ENCODE measurements around the gene PLCB4.
A peak's percentile ranks its signal among the peaks of the same experiment; 100 is the strongest.

PLCB4 gene

DNA sequence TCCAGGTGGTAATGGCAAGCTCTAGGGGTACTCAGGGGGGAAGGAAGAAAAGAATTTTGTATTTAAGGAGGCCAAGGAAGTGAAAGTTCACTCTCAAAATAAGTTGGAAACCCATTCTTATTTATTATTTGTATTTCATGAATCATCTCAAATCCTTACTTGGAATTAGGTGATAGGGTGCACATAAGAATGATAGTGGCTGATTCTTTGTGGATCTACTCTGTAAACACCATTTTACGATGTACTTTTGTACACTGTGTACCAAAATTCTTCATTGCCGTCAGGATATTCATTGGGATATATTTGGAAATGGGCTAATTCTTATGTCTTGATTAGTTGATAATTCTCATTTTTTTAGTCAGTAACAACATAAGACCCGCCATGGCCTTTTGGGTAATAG lies 266.0 kb downstream of the PLCB4 start:
- DNase-seq = no peak

DNA sequence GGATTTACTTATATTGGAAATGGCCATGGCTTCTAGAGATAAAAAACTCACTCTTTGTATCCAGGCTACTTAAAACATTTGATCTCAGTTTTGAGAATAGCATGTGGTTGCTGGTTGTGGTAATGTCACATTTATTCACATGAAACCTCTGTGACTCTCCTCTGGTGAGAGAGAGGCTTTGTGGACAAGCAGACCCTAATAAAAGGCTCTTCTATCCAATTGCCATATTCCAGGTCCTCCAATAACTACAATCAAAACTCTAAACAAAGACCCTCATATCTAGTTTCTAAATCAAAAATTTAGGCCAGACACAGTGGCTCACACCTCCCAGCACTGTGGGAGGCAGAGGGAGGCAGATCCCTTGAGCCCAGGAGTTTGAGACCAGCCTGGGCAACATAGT lies 269.2 kb downstream of the PLCB4 start:
- no peak for DNase-seq

DNA sequence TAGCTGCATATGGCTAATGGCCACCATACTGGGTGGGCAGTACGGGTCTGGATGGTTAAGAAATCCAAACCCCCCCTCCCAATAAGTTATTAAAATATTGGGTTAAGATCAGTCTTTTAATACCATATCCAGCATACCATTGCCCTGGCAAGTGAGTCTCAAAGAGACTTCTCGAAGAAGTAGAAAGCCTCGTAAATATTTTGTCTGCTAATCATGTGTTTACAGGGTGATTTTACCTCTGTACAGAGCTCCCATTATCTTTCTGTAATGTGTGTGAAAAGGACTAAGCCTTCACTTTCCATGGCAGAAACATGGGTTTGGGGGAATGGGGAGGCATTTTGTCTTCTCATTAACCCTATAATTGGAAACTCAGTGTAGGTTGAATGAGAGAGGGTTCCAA lies 270.8 kb downstream of the PLCB4 start:
- DNase-seq = no peak

DNA sequence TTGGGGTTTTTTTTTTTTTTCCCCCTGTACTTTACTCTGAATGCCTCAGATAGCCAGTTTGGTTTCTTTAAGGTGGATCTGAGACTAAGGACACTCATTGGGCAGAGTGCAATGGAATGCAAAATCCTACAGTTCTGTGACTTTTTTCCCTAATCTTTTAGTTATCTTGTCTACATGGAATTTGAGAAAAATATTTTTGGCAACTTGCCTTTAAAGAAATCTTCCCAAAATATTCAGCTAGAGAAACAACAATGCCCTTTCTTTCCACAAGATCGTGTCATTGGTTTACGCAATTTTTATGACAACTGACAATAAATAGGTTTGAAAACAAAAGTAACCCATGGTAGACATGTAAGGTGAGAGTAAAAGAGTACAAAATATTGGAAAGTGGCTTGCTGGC lies 273.8 kb downstream of the PLCB4 start:
- DNase-seq = no peak

DNA sequence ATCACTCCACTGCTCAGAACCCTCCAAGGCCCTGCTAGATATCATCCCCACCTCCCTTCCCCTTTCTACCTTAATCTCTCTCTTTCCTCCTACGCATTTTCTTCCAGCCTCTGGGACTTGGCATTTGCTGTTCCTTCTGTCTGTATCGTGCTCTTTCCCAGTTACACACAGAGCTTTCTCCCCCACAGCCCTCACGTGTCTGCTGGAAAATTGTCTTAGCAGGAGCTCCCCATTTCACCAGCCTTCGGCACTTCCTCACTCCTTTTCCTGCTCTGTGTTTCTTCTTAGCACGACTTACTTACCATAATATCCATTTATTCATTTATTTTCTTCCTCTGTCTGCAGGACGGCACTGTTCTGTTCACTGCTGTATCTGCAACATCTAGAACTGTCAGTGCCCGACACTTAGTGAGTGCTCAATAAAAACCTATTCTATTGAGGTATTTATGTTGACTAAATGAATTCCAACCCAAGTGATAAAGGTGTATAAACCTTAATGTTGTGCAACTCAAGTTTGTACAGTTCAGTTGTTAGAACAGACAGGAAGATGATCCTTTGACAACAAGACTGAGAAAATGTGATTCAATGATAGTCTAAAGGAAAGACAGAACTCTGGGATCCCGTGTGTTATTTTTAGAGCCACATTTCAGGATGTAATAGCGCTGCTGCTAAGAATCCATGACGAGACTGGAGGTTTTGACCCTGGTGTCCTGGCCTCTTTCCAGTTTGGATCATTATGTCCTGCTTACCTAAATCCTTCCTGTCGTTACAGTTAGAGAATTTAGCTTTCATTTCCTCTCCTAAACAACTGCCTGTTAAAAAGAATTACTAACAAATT lies 275.4 kb downstream of the PLCB4 start:
- DNase-seq = no peak

DNA sequence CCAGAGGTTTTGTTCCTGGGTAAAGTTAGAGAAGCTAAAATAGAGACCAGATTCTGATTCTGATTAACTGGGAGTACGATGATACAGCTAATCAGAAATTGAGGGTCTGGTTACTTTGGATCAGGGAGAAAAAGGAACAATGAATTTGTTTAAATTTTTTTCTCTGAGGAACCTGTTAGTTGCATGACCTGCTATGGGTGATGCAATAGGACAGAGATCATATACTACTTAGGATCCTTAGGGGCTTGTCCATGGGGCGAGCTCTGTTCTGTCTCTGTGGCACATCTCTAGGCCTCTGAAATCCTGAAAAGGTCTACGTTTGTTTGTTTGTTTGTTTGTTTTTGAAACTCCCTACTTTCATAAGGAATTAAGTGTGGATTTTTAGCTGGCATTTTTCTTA lies 279.4 kb downstream of the PLCB4 start:
- DNase-seq = no peak

DNA sequence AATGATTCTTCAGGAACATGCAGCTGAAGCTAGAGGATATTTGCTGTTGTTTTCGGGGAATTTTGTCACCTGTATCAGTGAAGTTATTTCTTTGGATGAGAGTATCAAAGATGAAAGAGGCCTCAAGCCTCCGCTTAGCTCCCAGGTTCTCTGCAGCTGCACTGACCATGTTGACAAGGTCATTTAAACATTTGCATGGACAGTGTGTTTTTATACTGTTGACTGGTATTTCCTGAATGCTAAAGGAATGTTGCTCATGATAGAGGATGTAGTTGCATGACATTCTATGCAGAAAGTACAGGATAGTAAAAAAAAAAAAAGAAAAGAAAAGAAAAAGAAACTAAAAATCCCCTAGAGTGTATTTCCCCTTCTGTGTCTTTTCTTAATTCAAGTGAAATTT lies 279.9 kb downstream of the PLCB4 start:
- no peak for DNase-seq

DNA sequence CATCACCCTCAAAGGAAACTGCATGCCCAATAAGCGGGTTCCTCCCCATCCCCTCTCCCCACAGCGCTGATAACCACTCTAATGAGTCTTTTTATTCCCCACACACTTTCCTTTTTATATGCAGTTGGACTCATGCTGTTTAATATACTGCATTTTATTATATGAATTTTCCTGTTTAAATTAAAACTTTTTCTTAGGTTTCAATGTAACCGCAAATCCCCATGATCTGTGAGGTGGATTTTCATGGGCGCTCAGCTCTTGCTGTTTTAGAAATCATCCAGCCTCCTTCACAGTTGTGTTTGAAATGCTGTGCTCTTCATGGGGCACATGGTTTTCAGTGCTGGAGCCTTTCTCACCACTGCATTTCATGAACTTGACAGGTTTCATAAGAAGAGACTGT lies 280.4 kb downstream of the PLCB4 start:
- DNase-seq = no peak

DNA sequence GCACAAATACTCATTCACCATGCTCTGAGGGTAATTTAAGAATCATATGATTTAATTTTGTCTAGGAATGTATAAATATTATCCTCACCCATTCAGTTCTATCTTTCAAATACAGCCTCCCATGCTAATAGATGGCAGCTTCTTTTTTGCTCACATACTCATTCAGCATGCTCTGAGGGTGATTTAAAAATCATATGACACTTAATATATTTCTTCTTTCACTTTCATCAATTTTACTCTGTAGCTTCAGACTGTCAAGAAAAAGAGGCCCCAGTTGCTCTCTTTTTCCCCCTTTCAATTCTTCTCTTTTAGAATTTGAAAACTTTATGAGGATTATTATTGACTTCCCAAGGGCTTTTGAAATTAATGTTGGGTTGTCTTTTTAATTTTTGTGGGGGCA lies 283.9 kb downstream of the PLCB4 start:
- no peak for DNase-seq

DNA sequence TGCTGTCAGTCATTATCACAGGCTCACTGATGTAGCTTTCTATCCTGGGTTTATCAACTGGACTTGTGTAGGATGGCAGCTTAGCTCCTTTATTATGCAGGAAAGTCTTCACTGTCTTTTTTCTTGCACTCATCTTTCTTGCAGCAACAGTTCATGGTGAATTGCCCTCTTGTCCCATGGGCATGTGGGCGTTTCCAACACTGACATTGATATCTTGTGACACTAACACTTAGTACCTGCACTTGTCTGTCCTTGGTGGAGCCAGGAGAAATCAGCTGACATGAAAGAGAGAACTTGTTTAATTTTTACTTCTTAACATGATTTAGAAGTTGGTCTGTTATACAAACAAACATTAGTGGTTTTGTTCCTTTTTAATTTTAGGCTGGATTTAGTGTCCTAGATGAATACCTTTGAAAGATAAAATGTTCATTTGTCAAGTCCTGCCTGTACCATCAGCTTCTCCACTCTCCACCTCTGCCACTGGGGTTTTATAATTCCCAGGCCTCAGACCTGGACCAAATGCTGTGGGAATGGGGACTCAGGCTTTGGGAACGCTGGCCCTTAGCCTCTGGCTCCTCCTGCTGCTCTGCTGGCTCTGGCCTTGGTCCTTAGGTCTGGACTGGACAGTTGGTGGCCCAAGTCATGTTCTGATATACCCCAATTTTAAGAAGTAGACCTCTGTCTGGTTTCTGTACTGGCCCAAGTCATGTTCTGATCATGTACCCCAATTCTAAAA lies 284.5 kb downstream of the PLCB4 start:
- DNase-seq = no peak

DNA sequence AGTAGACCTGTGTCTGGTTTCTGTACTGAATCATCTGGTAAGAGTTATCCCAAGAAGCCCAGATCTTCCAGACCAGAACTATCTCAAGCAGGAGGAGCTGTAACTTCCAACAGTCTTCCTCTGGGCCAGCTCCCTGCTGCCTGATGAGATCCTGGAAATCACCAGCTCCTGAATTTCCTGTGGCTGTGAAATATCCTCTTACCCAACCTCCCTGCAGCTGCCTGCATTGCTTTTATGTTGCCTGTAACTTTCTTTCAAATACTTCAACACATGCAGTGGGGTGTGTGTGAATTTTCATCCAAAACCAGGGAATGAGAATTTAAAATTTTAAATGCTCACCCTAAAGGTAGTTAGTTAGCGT lies 285.0 kb downstream of the PLCB4 start:
- DNase-seq = no peak

DNA sequence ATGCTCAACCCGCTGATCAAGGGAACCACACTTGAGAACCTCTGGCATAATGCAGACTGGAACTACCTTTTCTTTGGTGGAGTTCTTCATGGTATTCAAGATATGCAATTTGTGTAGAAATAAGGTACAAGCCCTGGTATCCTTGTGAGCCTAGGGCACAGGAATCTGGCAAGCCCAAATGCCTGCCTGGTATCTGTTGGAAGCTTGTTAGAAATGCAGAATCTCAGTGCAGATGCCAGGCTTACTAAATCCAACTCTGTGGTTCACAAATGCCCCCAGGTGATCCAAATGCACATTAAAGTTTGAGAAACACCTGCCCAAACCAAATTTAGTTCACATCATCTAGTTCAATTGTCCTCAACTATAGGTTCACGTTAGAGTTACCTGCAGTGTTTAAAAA lies 285.7 kb downstream of the PLCB4 start:
- DNase-seq = no peak

DNA sequence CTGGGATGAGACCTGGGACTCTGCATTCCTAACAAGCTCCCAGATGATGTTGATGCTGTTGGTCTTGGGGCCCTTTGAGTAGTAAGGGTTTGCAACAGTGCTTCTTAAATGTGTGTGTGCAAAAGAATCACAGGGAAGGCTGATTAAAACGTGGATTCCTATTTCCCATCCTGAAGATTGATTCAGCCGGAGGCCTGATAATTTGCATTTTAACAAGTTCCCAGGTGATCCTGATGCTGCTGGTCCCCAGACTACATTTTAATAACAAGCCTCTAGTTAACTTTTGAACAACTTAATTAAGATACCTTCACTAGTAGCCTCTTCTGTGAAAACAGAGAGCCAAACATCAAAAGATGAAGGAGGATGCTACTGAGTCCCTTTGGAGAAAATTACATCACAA lies 289.1 kb downstream of the PLCB4 start:
- DNase-seq = no peak

DNA sequence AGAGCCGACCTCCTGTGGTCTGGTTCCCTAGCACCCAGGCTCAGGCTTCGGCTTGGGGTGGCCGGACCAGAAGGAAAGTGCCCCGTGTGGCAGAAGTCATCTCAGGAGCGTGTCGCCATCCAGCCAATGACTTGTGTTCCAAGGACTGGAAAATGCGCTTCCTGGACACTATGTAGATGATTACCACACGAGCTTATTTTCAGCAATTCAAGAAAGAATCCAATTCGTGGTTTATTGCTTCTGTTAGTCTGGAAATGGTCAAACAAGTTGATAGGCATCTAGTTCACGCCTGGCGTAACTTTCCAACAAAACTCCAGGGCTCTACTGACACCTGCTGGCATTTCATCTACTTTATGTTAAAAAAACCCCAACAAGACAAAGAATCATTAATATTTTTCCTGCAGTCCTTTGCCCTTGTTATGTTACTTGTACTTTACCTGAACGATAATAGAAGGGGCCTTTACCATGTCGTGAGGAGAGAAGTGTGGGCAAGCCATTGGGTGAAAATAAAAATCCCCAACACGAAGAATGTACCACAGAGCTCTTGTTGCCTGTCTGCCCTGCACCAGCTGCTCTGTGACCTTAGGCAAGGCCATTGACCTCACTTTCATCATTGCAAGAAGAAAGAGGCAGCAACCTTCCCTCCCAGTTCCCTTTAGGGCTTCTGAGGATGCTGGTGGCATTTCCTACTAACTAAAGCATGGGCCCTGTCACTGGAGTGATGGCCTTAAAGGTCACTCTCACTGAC lies 290.8 kb downstream of the PLCB4 start:
- peak; percentile 22 to 33 for DNase-seq

DNA sequence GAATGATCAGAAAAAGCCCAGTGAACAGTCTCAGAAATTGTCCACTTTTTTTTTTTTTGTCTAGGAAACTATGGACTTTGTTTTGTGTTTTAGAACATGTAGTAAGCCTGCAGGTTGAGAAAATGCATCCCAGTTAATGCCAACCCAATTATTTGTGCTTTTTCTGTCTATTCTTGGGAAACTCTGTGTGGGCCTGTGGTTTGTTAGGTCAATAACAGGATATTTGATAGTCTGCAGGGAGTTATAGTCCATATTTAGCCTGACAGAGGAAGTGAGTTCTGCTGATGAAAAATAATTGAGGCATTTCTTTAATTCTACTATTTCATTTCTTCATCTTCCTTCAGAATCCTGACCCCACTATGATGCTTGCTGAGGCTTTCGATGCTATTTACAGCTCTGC lies 291.5 kb downstream of the PLCB4 start:
- no peak for DNase-seq

DNA sequence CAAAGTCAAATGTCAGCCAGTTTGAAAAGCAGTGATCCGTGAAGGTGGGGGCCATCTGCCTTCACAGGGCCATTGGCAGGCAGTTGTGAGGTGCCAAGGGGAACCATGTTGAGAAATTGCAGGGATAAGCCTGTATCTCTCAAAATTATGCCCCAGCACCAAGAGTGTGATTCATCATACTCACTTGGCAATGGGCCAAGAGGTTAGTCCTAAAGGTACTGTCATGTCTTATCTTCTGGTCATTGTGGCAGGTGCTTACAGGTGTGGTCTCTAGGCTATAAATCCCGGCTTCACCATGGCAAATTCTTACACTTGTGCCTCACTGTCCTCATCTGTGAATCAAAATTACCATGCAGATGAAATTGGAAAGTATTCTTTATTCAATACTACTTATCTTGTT lies 294.8 kb downstream of the PLCB4 start:
- no peak for DNase-seq

DNA sequence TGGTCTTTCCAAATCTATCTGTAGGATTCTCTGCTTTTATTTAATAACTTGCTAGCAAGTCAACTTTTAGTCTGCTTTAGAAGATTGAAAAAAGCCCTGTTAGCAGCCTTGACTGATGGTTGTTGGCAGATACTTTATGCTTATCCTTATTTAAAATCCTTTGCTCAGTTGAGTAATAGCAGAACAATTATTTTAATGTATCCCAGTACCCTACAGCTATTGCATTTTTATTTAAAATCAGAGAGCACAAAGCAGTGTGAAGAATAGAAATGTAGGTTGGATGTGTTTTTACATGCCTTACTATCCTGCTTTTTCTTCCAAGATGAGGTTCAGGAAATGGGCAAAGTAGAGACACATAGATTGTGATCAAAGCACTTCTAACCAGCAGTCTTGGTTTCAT lies 298.4 kb downstream of the PLCB4 start:
- no peak for DNase-seq

DNA sequence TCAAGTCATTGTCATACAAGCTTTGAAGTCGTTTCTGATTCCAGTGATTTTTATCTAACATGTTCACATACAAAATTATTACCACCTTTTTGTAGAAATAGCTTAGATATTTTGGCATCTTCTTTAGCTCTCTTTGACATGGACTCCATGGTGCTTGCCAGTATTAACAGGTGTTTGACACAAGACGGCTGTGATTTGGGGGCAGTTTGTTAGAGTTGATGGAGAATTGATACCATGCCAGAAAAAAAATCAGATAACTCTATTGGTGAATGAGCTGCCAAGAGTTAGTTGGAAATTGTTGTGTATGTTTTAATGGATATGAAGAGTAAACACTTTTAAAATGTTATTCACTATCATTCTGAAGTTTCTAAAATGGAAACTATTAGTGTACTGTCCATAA lies 298.9 kb downstream of the PLCB4 start:
- no peak for DNase-seq

DNA sequence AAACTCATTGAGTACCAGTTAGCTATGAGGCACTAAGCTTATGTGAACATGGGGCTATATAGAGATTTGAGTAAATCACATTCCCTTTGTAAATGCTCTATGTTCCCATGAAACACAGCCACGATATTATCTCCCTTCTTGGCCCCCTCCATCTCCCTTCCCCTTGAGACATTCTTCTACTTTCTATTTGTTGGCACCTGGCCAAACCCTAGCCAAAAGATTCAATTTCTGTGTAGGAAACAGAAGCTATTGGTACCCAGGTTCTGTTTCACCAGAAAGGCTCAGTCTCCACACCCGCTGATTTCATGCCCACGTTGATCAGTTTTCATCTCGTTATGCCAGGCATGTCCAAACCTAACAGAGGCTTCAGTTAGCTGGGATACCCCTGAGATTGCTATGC lies 300.0 kb downstream of the PLCB4 start:
- no peak for DNase-seq

DNA sequence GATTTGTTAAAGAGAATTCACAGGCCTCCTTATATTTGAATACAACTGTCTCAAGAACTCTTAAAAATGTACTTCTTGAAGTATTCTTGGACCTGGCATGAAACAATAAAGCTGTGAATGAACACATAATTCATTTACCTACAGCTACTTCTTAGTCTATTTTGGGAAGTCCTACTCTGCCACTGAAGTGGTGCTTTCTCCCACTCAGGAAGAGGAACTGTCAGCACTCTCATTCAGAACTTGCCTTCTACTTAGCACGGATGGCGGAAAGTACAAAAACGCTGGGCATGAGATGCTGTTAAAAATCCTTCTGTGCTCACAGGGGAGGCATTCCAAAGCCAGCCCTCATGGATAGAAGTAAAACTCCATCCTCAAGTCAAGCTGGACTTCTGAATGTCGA lies 300.7 kb downstream of the PLCB4 start:
- DNase-seq = no peak

DNA sequence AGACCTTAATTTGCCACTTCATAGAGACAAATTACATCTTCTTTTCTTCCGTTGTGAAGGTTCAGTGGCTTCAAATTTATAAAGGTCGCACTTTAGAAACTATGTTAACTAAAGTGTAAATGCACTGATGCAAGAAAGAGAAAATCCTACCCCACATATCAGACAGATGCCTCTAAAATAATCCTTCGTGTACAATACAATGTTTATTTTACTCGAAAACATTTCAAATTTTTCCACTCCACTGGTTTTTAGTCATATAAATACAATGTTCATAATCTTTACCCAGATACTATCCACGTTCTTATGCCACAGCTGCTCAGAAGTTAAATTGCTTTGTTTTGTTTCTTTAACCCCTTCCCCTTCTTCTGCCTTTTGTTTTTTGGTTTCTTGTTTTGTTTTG lies 305.2 kb downstream of the PLCB4 start:
- no peak for DNase-seq

DNA sequence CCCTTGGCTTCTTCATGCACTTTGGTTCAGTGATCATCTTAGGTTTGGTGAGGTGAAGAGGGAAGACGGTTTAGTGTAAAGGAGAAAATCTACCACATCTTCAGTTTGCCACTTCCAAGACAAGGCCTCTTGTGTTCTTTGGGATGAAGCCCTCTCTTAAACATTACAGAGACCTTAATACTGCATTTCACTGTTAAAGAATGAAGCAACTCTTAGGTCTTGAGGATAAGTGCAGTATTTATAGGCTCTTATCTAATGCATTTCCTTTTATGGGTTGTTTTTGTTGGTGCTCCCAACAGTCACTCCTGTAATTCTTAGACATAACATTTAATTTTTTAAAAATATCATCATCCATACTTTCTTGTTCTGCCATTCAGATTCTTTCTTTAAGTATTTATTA lies 305.6 kb downstream of the PLCB4 start:
- DNase-seq = no peak

DNA sequence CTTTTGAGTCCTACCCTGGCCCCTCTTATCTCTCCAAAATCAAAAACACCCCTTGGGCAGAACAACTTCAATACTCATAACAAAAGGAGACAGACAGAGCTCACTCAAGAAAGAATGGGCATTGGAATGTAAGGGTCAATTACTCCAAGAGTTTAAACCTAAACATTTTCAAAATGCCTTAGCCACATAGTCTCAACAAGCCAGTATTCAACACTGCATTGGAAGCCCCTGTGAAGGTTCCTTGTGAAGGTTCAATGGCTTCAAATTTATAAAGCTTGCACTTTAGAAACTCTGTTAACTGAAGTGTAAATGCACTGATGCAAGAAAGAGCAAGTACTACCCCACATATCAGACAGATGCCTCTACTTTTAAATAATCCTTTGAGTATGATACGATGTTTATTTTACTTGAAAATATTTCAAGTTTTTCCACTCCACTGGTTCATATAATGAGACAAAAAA lies 306.4 kb downstream of the PLCB4 start:
- DNase-seq = no peak

DNA sequence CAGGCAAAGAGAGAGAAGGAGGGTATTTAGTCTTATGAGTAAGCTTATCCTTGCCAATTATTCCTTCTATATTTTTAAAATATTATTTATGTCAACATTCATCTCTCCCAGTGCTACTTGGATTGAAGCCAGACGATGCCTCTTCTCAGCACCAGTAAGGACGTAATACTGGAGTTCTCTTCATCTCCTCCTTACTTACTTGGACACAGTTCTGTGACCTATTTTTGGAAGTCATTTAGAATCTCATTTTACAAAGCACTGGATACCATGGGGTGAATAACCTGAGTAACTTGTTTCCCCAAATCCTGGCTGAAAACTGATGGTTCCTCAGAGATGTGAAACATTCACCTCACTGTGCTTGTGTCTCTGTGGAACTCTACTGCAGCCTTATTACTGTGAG lies 308.1 kb downstream of the PLCB4 start:
- DNase-seq = no peak

Measured in AML-193 (cell line).